Lung (tissue), 12 donors: Measurements from ENCODE around the gene PYCARD. TPM values are rescaled to one million over a fixed set of nuclear protein-coding genes. Genes with fewer than 3 reads are reported as not detected.

Experiments used
- ATAC-seq: fragments of 200-7000 bp; cut with Tn5 transposase; one replicate; pipeline ENCODE4 v1.9.1; 2020; ENCODE audit warnings: moderate number of reproducible peaks; ENCODE audit not compliant: insufficient read depth, low FRiP score
- DNase-seq, 3 donors: peaks; one replicate each; pipeline ENCODE4 v3.0.0-alpha.2; 2013 to 2017
- H3K27ac ChIP-seq, 2 donors: one replicate each; pipeline ENCODE4 v1.5.1; 2013; ENCODE audit warnings: mild to moderate bottlenecking in 2 of 2, moderate library complexity in 2 of 2, control low read depth in 1 of 2, inconsistent platforms in 1 of 2, low read depth in 1 of 2, low read length in 1 of 2
- H3K27me3 ChIP-seq, 3 donors: one replicate each; pipeline ENCODE4 v1.5.1; 2013; ENCODE audit warnings: low read length in 2 of 3; ENCODE audit not compliant: control insufficient read depth in 3 of 3, insufficient read depth in 3 of 3
- H3K36me3 ChIP-seq, 4 donors: one replicate each; pipeline ENCODE4 v1.5.1; 2013; ENCODE audit warnings: low read length in 4 of 4, mild to moderate bottlenecking in 1 of 4, moderate library complexity in 1 of 4; ENCODE audit not compliant: control insufficient read depth in 4 of 4, insufficient read depth in 4 of 4
- H3K4me1 ChIP-seq, 5 donors: one replicate each; pipeline ENCODE4 v1.5.1; 2013; ENCODE audit warnings: low read length in 5 of 5, mild to moderate bottlenecking in 2 of 5, moderate library complexity in 1 of 5; ENCODE audit not compliant: control insufficient read depth in 5 of 5, insufficient read depth in 5 of 5
- H3K4me3 ChIP-seq: one replicate; pipeline ENCODE4 v1.5.1; 2013; ENCODE audit warnings: mild to moderate bottlenecking, control low read depth, moderate library complexity
- H3K9ac ChIP-seq, 2 donors: one replicate each; pipeline ENCODE4 v1.5.1; 2013; ENCODE audit warnings: low read length in 2 of 2, control low read depth in 1 of 2; ENCODE audit not compliant: insufficient read depth in 1 of 2
- H3K9me3 ChIP-seq, 4 donors: one replicate each; pipeline ENCODE4 v1.5.1; 2013; ENCODE audit warnings: low read length in 3 of 4, mild to moderate bottlenecking in 1 of 4, moderate library complexity in 1 of 4; ENCODE audit not compliant: control insufficient read depth in 4 of 4, insufficient read depth in 3 of 4
- CTCF ChIP-seq: IDR thresholded peaks from 2 replicates; pipeline ENCODE4 v1.5.1; 2012; ENCODE audit warnings: mild to moderate bottlenecking; ENCODE audit errors: control extremely low read depth, extremely low read depth
- WGBS, 2 donors: extraction: QIAGEN DNeasy Blood & Tissue Kit; methylation state at CpG; one replicate each; pipeline ENCODE4 v1.1.7; 2013; 5-methylcytosine and 5-hydroxymethylcytosine counted together
- polyA plus RNA-seq, 2 donors: library from polyadenylated mRNA; stranded (reverse); fragments of 200-250 nt; gene quantifications; one replicate each; pipeline ENCODE4 v1.2.1, GENCODE V29; 2013
- total RNA-seq, 2 donors: library from RNA; depleted of rRNA in 1 of 2; stranded (reverse); fragments of >200 nt in 1 of 2; gene quantifications; one replicate each; pipeline ENCODE4 v1.2.1, GENCODE V29; 2014 to 2021
- donor health status: control.
- donor health status: control.
- donor health status: Bipolar disorder and iron deficiency.
- donor health status: healthy.
- donor health status: DM: yes; HTN: yes; CAD: no.

Gene PYCARD
- total and polyA plus RNA-seq, 4 donors: 24.1 to 119 (median 70.1) TPM

GRCh38 chr16:31225193-31225592 is 22.6 kb upstream of the PYCARD start:
- no peak for ATAC-seq
- Histone ChIP-seq H3K9me3 (no peaks in the 10 kb centered on the region), H3K27me3 (peaks cover 0 to 12% (median 0%) of the 10 kb centered on the region in 3 donors), H3K4me3 (no peak overlapping the region), H3K4me1 (no peaks in the 10 kb centered on the region), H3K36me3 (no peaks in the 10 kb centered on the region), H3K27ac (no peak overlapping the region), H3K9ac (no peak overlapping the region)
- DNase-seq: no peak
- TF ChIP-seq CTCF: no peak
- WGBS, 2 donors: 95 to 100% methylated on average over 3 of the region's 3 CpGs

GRCh38 chr16:31224092-31224955 is 21.8 kb upstream of the PYCARD start:
- no peaks in the 10 kb centered on the region for H3K4me1 ChIP-seq
- TF ChIP-seq CTCF: no peak
- H3K9ac ChIP-seq: no peak overlapping the region
- ATAC-seq (no peak), DNase-seq (no peak)
- H3K4me3 ChIP-seq: no peak overlapping the region
- H3K27me3 ChIP-seq: peaks cover 0 to 14% (median 0%) of the 10 kb centered on the region in 3 donors
- H3K9me3 ChIP-seq: no peaks in the 10 kb centered on the region
- no peak overlapping the region for H3K27ac ChIP-seq
- WGBS, 2 donors: 76 to 85% methylated on average over 80 of the region's 80 CpGs
- H3K36me3 ChIP-seq: no peaks in the 10 kb centered on the region

GRCh38 chr16:31223044-31223443 is 20.5 kb upstream of the PYCARD start:
- Histone ChIP-seq H3K36me3 (no peaks in the 10 kb centered on the region), H3K9ac (no peak overlapping the region), H3K4me1 (no peaks in the 10 kb centered on the region), H3K9me3 (no peaks in the 10 kb centered on the region), H3K4me3 (no peak overlapping the region), H3K27ac (no peak overlapping the region), H3K27me3 (peaks cover 0 to 22% (median 8%) of the 10 kb centered on the region in 3 donors)
- 92 to 93% methylated on average over 5 of the region's 5 CpGs for WGBS, 2 donors
- ATAC-seq (no peak), DNase-seq (no peak)
- TF ChIP-seq CTCF: no peak
